GM21528 (cell line): ENCODE results near the gene DUS2.

Experiments
- ATAC-seq: cut with Tn5 transposase; IDR thresholded peaks from one replicate; pipeline ENCODE4 v1.9.1; 2021; ENCODE audit warnings: mild to moderate bottlenecking, moderate library complexity; ENCODE audit not compliant: unreplicated experiment, low FRiP score

The DUS2 gene

GRCh38 chr16:68040506-68041288, 17.6 kb downstream of the DUS2 start:
- ATAC-seq: no peak

GRCh38 chr16:68041783-68042182, 18.7 kb downstream of the DUS2 start:
- no peak for ATAC-seq

- no peak for ATAC-seq
Measured at GRCh38 chr16:68046106-68046505, 23.0 kb downstream of the DUS2 start.

GRCh38 chr16:68047987-68048386, 24.9 kb downstream of the DUS2 start:
- no peak for ATAC-seq

- ATAC-seq: no peak
Measured at GRCh38 chr16:68049449-68049848, 26.4 kb downstream of the DUS2 start.

GRCh38 chr16:68055395-68055794, 32.3 kb downstream of the DUS2 start:
- ATAC-seq: no peak

GRCh38 chr16:68059804-68060203, 36.7 kb downstream of the DUS2 start:
- ATAC-seq: no peak

- no peak for ATAC-seq
Measured at GRCh38 chr16:68061396-68061795, 38.3 kb downstream of the DUS2 start.

GRCh38 chr16:68062910-68063393, 39.9 kb downstream of the DUS2 start:
- no peak for ATAC-seq

- no peak for ATAC-seq
Measured at GRCh38 chr16:68064791-68065365, 41.8 kb downstream of the DUS2 start.

- ATAC-seq: no peak
Measured at GRCh38 chr16:68065716-68066305, 42.7 kb downstream of the DUS2 start.

- ATAC-seq: no peak
Measured at GRCh38 chr16:68066763-68067162, 43.7 kb downstream of the DUS2 start.

- ATAC-seq: no peak
Measured at GRCh38 chr16:68068926-68069325, 45.8 kb downstream of the DUS2 start.

GRCh38 chr16:68069511-68070248, 46.6 kb downstream of the DUS2 start:
- ATAC-seq: no peak

- no peak for ATAC-seq
Measured at GRCh38 chr16:68070249-68070730, 47.2 kb downstream of the DUS2 start.

GRCh38 chr16:68070806-68071517, 47.9 kb downstream of the DUS2 start:
- no peak for ATAC-seq

GRCh38 chr16:68071518-68071901, 48.4 kb downstream of the DUS2 start:
- ATAC-seq: no peak

GRCh38 chr16:68072038-68072695, 49.1 kb downstream of the DUS2 start:
- ATAC-seq: no peak

- ATAC-seq: no peak
Measured at GRCh38 chr16:68073902-68074760, 51.0 kb downstream of the DUS2 start.
